HEK293 (cell line): Measurements from ENCODE around the gene POLR1D.

ENCODE experiments used
- KLF1 ChIP-seq: fragments of 450-650 bp; formaldehyde crosslinking; IDR thresholded peaks from 2 replicates; pipeline ENCODE4 v1.5.1; 2016; ENCODE audit warnings: missing biosample characterization, missing genetic modification characterization
- KLF7 ChIP-seq: fragments of 450-650 bp; formaldehyde crosslinking; IDR thresholded peaks from 2 replicates; pipeline ENCODE4 v1.5.1; 2016; ENCODE audit warnings: missing biosample characterization, missing genetic modification characterization, borderline replicate concordance
- MYNN ChIP-seq: fragments of 450-650 bp; formaldehyde crosslinking; IDR thresholded peaks from 2 replicates; pipeline ENCODE4 v1.5.1; 2016; ENCODE audit warnings: missing biosample characterization, missing genetic modification characterization, borderline replicate concordance
- PRDM1 ChIP-seq: fragments of 450-650 bp; formaldehyde crosslinking; IDR thresholded peaks from 2 replicates; pipeline ENCODE4; 2016; ENCODE audit warnings: missing biosample characterization, missing genetic modification characterization
- SCRT2 ChIP-seq: fragments of 450-650 bp; formaldehyde crosslinking; IDR thresholded peaks from 2 replicates; pipeline ENCODE4 v1.5.1; 2016; ENCODE audit warnings: missing biosample characterization, missing genetic modification characterization
- YY2 ChIP-seq: fragments of 450-650 bp; formaldehyde crosslinking; IDR thresholded peaks from 2 replicates; pipeline ENCODE4 v1.5.1; 2016; ENCODE audit warnings: missing biosample characterization, missing genetic modification characterization
- ZNF114 ChIP-seq: fragments of 450-650 bp; formaldehyde crosslinking; IDR thresholded peaks from 2 replicates; pipeline ENCODE4 v1.5.0; 2017; ENCODE audit warnings: missing biosample characterization, missing genetic modification characterization
- ZNF169 ChIP-seq: fragments of 450-650 bp; formaldehyde crosslinking; IDR thresholded peaks from 2 replicates; pipeline ENCODE4 v1.5.1; 2016; ENCODE audit warnings: missing biosample characterization, missing genetic modification characterization
- ZNF18 ChIP-seq: fragments of 450-650 bp; formaldehyde crosslinking; IDR thresholded peaks from 2 replicates; pipeline ENCODE4 v1.5.1; 2016; ENCODE audit warnings: missing biosample characterization, missing genetic modification characterization
- ZNF214 ChIP-seq: fragments of 450-650 bp; formaldehyde crosslinking; IDR thresholded peaks from 2 replicates; pipeline ENCODE4 v1.5.1; 2017; ENCODE audit warnings: missing biosample characterization, mild to moderate bottlenecking, missing genetic modification characterization, borderline replicate concordance
- ZNF221 ChIP-seq: fragments of 450-650 bp; formaldehyde crosslinking; IDR thresholded peaks from 2 replicates; pipeline ENCODE4 v1.5.1; 2017; ENCODE audit warnings: missing biosample characterization, missing genetic modification characterization, borderline replicate concordance
- ZNF24 ChIP-seq: fragments of 450-650 bp; formaldehyde crosslinking; IDR thresholded peaks from 2 replicates; pipeline ENCODE4 v1.5.1; 2016; ENCODE audit warnings: missing biosample characterization, missing genetic modification characterization
- ZNF248 ChIP-seq: fragments of 450-650 bp; formaldehyde crosslinking; IDR thresholded peaks from 2 replicates; pipeline ENCODE4 v1.5.1; 2017; ENCODE audit warnings: missing biosample characterization, missing genetic modification characterization
- ZNF280D ChIP-seq: fragments of 450-650 bp; formaldehyde crosslinking; IDR thresholded peaks from 2 replicates; pipeline ENCODE4 v1.5.1; 2016; ENCODE audit warnings: missing biosample characterization, missing genetic modification characterization
- ZNF302 ChIP-seq: fragments of 450-650 bp; formaldehyde crosslinking; IDR thresholded peaks from 2 replicates; pipeline ENCODE4 v1.5.1; 2016; ENCODE audit warnings: missing biosample characterization, missing genetic modification characterization, low read depth
- ZNF394 ChIP-seq: fragments of 450-650 bp; formaldehyde crosslinking; IDR thresholded peaks from 2 replicates; pipeline ENCODE4 v1.5.1; 2016; ENCODE audit warnings: missing biosample characterization, missing genetic modification characterization, mild to moderate bottlenecking, moderate library complexity, borderline replicate concordance
- ZNF785 ChIP-seq: fragments of 450-650 bp; formaldehyde crosslinking; IDR thresholded peaks from 2 replicates; pipeline ENCODE4 v1.5.1; 2016; ENCODE audit warnings: missing biosample characterization, missing genetic modification characterization
- TF ChIP-seq, protein P1 (sequence below): fragments of 450-650 bp; formaldehyde crosslinking; IDR thresholded peaks from 2 replicates; pipeline ENCODE4 v1.5.1; 2017; ENCODE audit warnings: missing biosample characterization, missing genetic modification characterization
- TF ChIP-seq, protein P2 (sequence below): fragments of 450-650 bp; formaldehyde crosslinking; IDR thresholded peaks from 2 replicates; pipeline ENCODE4 v1.5.1; 2016; ENCODE audit warnings: missing biosample characterization, missing genetic modification characterization
- TF ChIP-seq, protein P3 (sequence below): fragments of 450-650 bp; formaldehyde crosslinking; IDR thresholded peaks from 2 replicates; pipeline ENCODE4 v1.5.1; 2016; ENCODE audit warnings: missing biosample characterization, missing genetic modification characterization
- TF ChIP-seq, protein P4 (sequence below): fragments of 450-650 bp; formaldehyde crosslinking; IDR thresholded peaks from 2 replicates; pipeline ENCODE4 v1.5.0; 2017; ENCODE audit warnings: missing biosample characterization, missing genetic modification characterization, borderline replicate concordance
- TF ChIP-seq, protein P5 (sequence below): fragments of 450-650 bp; formaldehyde crosslinking; IDR thresholded peaks from 2 replicates; pipeline ENCODE4 v1.5.1; 2017; ENCODE audit warnings: missing biosample characterization, missing genetic modification characterization

The POLR1D gene

GRCh38 chr13:27620377-27621115 lies 1.1 kb upstream of the POLR1D start, which contains the start of gene LNX2 (continued):
- 0 out of 2 replicates have a peak, but pooled peaks have one; percentile 21 for TF ChIP-seq KLF7 (tag by site-specific recombination)
- TF ChIP-seq ZNF214, result no peak
- no peak for TF ChIP-seq ZNF280D
- TF ChIP-seq ZNF785 (tag by site-specific recombination), result no peak
- no peak for TF ChIP-seq ZNF221 (tag by site-specific recombination)
- TF ChIP-seq, protein P1, sequence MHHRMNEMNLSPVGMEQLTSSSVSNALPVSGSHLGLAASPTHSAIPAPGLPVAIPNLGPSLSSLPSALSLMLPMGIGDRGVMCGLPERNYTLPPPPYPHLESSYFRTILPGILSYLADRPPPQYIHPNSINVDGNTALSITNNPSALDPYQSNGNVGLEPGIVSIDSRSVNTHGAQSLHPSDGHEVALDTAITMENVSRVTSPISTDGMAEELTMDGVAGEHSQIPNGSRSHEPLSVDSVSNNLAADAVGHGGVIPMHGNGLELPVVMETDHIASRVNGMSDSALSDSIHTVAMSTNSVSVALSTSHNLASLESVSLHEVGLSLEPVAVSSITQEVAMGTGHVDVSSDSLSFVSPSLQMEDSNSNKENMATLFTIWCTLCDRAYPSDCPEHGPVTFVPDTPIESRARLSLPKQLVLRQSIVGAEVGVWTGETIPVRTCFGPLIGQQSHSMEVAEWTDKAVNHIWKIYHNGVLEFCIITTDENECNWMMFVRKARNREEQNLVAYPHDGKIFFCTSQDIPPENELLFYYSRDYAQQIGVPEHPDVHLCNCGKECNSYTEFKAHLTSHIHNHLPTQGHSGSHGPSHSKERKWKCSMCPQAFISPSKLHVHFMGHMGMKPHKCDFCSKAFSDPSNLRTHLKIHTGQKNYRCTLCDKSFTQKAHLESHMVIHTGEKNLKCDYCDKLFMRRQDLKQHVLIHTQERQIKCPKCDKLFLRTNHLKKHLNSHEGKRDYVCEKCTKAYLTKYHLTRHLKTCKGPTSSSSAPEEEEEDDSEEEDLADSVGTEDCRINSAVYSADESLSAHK (tag by site-specific recombination), result no peak
- no peak for TF ChIP-seq ZNF169
- peak; percentile 25; the same call in 1 of the 2 replicates for TF ChIP-seq KLF1 (tag by site-specific recombination)
- no peak for TF ChIP-seq YY2 (tag by site-specific recombination)
- TF ChIP-seq, protein P2, sequence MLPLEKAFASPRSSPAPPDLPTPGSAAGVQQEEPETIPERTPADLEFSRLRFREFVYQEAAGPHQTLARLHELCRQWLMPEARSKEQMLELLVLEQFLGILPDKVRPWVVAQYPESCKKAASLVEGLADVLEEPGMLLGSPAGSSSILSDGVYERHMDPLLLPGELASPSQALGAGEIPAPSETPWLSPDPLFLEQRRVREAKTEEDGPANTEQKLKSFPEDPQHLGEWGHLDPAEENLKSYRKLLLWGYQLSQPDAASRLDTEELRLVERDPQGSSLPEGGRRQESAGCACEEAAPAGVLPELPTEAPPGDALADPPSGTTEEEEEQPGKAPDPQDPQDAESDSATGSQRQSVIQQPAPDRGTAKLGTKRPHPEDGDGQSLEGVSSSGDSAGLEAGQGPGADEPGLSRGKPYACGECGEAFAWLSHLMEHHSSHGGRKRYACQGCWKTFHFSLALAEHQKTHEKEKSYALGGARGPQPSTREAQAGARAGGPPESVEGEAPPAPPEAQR, result peak; percentile 71; the same call in 1 of the 2 replicates
- TF ChIP-seq MYNN (tag by site-specific recombination), result no peak
- no peak for TF ChIP-seq ZNF248 (tag by site-specific recombination)
- TF ChIP-seq, protein P3, sequence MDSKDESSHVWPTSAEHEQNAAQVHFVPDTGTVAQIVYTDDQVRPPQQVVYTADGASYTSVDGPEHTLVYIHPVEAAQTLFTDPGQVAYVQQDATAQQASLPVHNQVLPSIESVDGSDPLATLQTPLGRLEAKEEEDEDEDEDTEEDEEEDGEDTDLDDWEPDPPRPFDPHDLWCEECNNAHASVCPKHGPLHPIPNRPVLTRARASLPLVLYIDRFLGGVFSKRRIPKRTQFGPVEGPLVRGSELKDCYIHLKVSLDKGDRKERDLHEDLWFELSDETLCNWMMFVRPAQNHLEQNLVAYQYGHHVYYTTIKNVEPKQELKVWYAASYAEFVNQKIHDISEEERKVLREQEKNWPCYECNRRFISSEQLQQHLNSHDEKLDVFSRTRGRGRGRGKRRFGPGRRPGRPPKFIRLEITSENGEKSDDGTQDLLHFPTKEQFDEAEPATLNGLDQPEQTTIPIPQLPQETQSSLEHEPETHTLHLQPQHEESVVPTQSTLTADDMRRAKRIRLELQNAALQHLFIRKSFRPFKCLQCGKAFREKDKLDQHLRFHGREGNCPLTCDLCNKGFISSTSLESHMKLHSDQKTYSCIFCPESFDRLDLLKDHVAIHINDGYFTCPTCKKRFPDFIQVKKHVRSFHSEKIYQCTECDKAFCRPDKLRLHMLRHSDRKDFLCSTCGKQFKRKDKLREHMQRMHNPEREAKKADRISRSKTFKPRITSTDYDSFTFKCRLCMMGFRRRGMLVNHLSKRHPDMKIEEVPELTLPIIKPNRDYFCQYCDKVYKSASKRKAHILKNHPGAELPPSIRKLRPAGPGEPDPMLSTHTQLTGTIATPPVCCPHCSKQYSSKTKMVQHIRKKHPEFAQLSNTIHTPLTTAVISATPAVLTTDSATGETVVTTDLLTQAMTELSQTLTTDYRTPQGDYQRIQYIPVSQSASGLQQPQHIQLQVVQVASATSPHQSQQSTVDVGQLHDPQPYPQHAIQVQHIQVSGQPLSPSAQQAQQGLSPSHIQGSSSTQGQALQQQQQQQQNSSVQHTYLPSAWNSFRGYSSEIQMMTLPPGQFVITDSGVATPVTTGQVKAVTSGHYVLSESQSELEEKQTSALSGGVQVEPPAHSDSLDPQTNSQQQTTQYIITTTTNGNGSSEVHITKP (tag by site-specific recombination), result peak; percentile 94
- TF ChIP-seq, protein P4, sequence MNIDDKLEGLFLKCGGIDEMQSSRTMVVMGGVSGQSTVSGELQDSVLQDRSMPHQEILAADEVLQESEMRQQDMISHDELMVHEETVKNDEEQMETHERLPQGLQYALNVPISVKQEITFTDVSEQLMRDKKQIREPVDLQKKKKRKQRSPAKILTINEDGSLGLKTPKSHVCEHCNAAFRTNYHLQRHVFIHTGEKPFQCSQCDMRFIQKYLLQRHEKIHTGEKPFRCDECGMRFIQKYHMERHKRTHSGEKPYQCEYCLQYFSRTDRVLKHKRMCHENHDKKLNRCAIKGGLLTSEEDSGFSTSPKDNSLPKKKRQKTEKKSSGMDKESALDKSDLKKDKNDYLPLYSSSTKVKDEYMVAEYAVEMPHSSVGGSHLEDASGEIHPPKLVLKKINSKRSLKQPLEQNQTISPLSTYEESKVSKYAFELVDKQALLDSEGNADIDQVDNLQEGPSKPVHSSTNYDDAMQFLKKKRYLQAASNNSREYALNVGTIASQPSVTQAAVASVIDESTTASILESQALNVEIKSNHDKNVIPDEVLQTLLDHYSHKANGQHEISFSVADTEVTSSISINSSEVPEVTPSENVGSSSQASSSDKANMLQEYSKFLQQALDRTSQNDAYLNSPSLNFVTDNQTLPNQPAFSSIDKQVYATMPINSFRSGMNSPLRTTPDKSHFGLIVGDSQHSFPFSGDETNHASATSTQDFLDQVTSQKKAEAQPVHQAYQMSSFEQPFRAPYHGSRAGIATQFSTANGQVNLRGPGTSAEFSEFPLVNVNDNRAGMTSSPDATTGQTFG (tag by site-specific recombination), result no peak
- TF ChIP-seq, protein P5, sequence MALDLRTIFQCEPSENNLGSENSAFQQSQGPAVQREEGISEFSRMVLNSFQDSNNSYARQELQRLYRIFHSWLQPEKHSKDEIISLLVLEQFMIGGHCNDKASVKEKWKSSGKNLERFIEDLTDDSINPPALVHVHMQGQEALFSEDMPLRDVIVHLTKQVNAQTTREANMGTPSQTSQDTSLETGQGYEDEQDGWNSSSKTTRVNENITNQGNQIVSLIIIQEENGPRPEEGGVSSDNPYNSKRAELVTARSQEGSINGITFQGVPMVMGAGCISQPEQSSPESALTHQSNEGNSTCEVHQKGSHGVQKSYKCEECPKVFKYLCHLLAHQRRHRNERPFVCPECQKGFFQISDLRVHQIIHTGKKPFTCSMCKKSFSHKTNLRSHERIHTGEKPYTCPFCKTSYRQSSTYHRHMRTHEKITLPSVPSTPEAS, result no peak
- TF ChIP-seq PRDM1 (tag by site-specific recombination), result no peak
- no peak for TF ChIP-seq ZNF24 (tag by site-specific recombination)
- TF ChIP-seq ZNF18 (tag by site-specific recombination), result no peak
- TF ChIP-seq SCRT2, result peak; percentile 92
- no peak for TF ChIP-seq ZNF302 (tag by site-specific recombination)
- no peak for TF ChIP-seq ZNF394 (tag by site-specific recombination)
- no peak for TF ChIP-seq ZNF114 (tag by site-specific recombination)
